Thyroid gland (tissue), 4 donors: Measurements from ENCODE around the gene AMPD3. TPM values are rescaled to one million over a fixed set of nuclear protein-coding genes. Genes with fewer than 3 reads are reported as not detected.

ENCODE experiments used
- DNase-seq, 2 donors: peaks; one replicate each; pipeline ENCODE4 v3.0.0-alpha.2; 2019
- H3K27ac ChIP-seq, 3 donors: fragments of 200-600 bp; sonication (generic); 1 replicate in 2 of 3; 2 replicates in 1 of 3; pipeline ENCODE4 v1.5.1; 2016 to 2019; ENCODE audit warnings: mild to moderate bottlenecking in 1 of 3, moderate library complexity in 1 of 3
- H3K27me3 ChIP-seq: fragments of 200-600 bp; sonication (generic); one replicate; pipeline ENCODE4 v1.5.1; 2019
- H3K36me3 ChIP-seq, 2 donors: fragments of 200-600 bp; sonication (generic); one replicate each; pipeline ENCODE4 v1.5.1; 2016 to 2019
- H3K4me1 ChIP-seq, 2 donors: fragments of 200-600 bp; sonication (generic); one replicate each; pipeline ENCODE4 v1.5.1; 2017 to 2019
- H3K4me3 ChIP-seq, 3 donors: fragments of 200-600 bp; sonication (generic); replicated peaks in 1 of 3; 1 replicate in 2 of 3; 2 replicates in 1 of 3; pipeline ENCODE4 v1.5.1; 2016; ENCODE audit warnings: mild to moderate bottlenecking in 1 of 3
- H3K9me3 ChIP-seq: fragments of 200-600 bp; sonication (generic); one replicate; pipeline ENCODE4 v1.5.1; 2017
- CTCF ChIP-seq, 6 experiments: fragments of 200-600 bp in 3 of 6; fragments of 450-650 bp in 3 of 6; sonication (generic) in 3 of 6; IDR thresholded peaks; one replicate each; pipeline ENCODE4 v1.5.1; 2016 to 2019; ENCODE audit warnings: antibody characterized with exemption in 6 of 6, mild to moderate bottlenecking in 2 of 6, inconsistent platforms in 1 of 6, moderate library complexity in 1 of 6
- POLR2A ChIP-seq, 2 donors: fragments of 450-650 bp; IDR thresholded peaks; one replicate each; pipeline ENCODE4 v1.6.1; 2017; ENCODE audit warnings: antibody characterized with exemption in 2 of 2, mild to moderate bottlenecking in 2 of 2, moderate library complexity in 1 of 2
- WGBS, 2 donors: methylation state at CpG; one replicate each; pipeline ENCODE4 v1.1.5; 2017; 5-methylcytosine and 5-hydroxymethylcytosine counted together
- intact Hi-C: fragments of 100-400 bp; cut with DNase I; formaldehyde crosslinking; loops from one replicate; pipeline ENCODE4 v1.15.1; 2023
- total RNA-seq, 4 donors: library from RNA; depleted of rRNA; stranded (reverse); fragments of >200 nt; gene quantifications; one replicate each; pipeline ENCODE4 v1.2.3, GENCODE V29; 2016

The AMPD3 gene
- total RNA-seq, 4 donors from 2014 or later: 3.8 to 13.0 (median 7.6) TPM

- no peak overlapping the region for H3K4me3 ChIP-seq
- intact Hi-C loops: no loop called here
- no peaks in the 10 kb centered on the region for H3K9me3 ChIP-seq
- no peaks in the 10 kb centered on the region for H3K4me1 ChIP-seq
- no peaks in the 10 kb centered on the region for H3K27me3 ChIP-seq
- DNase-seq: no peak
- WGBS, 2 donors: 83 to 84% methylated on average over 2 of the region's 2 CpGs
- no peak overlapping the region for H3K27ac ChIP-seq
- TF ChIP-seq POLR2A (IDR thresholded peaks at IDR 0.05) (no peak), CTCF (IDR thresholded peaks at IDR 0.05) (no peak)
- peaks cover 5 to 6% of the 10 kb centered on the region in 2 donors for H3K36me3 ChIP-seq
These were observed 79.3 kb downstream of the AMPD3 start for GRCh38 chr11:10534316-10534715.

- DNase-seq: no peak
- intact Hi-C loops: no loop called here
- Histone ChIP-seq H3K4me3 (no peak overlapping the region), H3K36me3 (peaks cover 0 to 5% of the 10 kb centered on the region in 2 donors), H3K27me3 (no peaks in the 10 kb centered on the region), H3K4me1 (peaks cover 6 to 7% of the 10 kb centered on the region in 2 donors), H3K27ac (no peak overlapping the region), H3K9me3 (no peaks in the 10 kb centered on the region)
- TF ChIP-seq POLR2A (IDR thresholded peaks at IDR 0.05) (no peak), CTCF (IDR thresholded peaks at IDR 0.05) (no peak)
These were observed 82.5 kb downstream of the AMPD3 start for GRCh38 chr11:10537600-10537999.

- no peak overlapping the region for H3K4me3 ChIP-seq
- no peak for TF ChIP-seq POLR2A (IDR thresholded peaks at IDR 0.05)
- TF ChIP-seq CTCF (IDR thresholded peaks at IDR 0.05): no peak
- WGBS, 2 donors: 77 to 88% methylated on average over 1 of the region's 1 CpG
- no peaks in the 10 kb centered on the region for H3K9me3 ChIP-seq
- no peak for DNase-seq
- intact Hi-C loops: no loop called here
- peaks cover 6 to 7% of the 10 kb centered on the region in 2 donors for H3K4me1 ChIP-seq
- H3K36me3 ChIP-seq: peaks cover 0 to under 1% of the 10 kb centered on the region in 2 donors
- H3K27me3 ChIP-seq: no peaks in the 10 kb centered on the region
- no peak overlapping the region for H3K27ac ChIP-seq
These were observed 83.9 kb downstream of the AMPD3 start for GRCh38 chr11:10538924-10539323.

DNA sequence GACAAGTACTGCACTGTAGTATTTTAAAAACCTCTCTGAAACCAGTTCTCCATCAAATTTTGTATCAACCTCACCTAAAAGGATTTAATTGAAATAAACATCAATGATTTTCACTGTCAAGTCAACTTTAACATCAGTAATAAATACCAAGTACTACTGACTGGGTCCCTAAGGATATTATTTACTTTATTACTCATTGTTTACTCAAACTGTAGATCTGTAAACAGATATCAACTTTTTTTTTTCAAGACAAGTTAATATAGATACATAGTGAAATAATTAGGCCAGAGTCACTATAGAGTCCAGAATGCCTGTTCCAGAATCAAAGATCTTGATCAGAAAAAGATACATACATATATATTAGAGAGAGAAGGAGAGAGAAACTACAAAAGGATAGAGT lies 84.3 kb downstream of the AMPD3 start:
- peaks cover 6 to 7% of the 10 kb centered on the region in 2 donors for H3K4me1 ChIP-seq
- H3K27ac ChIP-seq: no peak overlapping the region
- H3K36me3 ChIP-seq: no peaks in the 10 kb centered on the region
- DNase-seq: no peak
- no peaks in the 10 kb centered on the region for H3K9me3 ChIP-seq
- H3K4me3 ChIP-seq: no peak overlapping the region
- intact Hi-C loops: no loop called here
- TF ChIP-seq POLR2A (IDR thresholded peaks at IDR 0.05) (no peak), CTCF (IDR thresholded peaks at IDR 0.05) (no peak)
- H3K27me3 ChIP-seq: no peaks in the 10 kb centered on the region

DNA sequence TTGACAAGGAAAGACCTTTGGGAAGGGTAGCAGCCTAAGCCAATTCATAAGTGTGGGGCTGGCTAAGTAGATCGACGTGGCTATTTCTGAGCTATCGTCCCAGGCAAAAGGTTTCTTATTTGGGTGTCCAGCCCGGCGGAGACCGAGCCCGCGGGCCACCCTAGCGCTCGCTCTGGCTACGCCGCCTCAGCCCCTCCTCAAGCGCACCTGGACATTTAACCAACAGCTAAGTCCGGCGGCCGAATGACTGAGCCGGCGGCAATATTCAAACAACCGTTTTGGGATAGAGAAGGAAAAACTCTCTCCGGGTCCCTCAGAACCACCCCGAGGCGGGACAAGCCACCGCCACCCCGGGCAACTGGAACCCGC lies 85.5 kb downstream of the AMPD3 start:
- peak overlapping the region; percentile 37 to 82 (median 77) for H3K4me3 ChIP-seq
- H3K36me3 ChIP-seq: no peaks in the 10 kb centered on the region
- H3K4me1 ChIP-seq: peaks cover 6 to 7% of the 10 kb centered on the region in 2 donors
- H3K9me3 ChIP-seq: no peaks in the 10 kb centered on the region
- H3K27ac ChIP-seq: peak overlapping the region; percentile 76 to 82 (median 81)
- WGBS, 2 donors: 0 to 1% methylated on average over 16 to 19 of the region's 25 CpGs
- intact Hi-C loops: no loop called here
- H3K27me3 ChIP-seq: no peaks in the 10 kb centered on the region
- TF ChIP-seq POLR2A (IDR thresholded peaks at IDR 0.05): no peak
- TF ChIP-seq CTCF (IDR thresholded peaks at IDR 0.05): peak in 1 of 6 experiments; percentile 1
- DNase-seq: peak; percentile 67 to 74
